WTC11 (cell line): Measurements from ENCODE around the gene MTMR6.

Source experiments
- CTCF ChIP-seq: fragments of 200-600 bp; IDR thresholded peaks from 2 replicates; pipeline ENCODE4 v1.8.0; 2022; ENCODE audit warnings: antibody characterized with exemption
- ETV6 ChIP-seq: sonication (generic); formaldehyde crosslinking; IDR thresholded peaks from 2 replicates; pipeline ENCODE4 v1.8.1; 2022; ENCODE audit warnings: mild to moderate bottlenecking, missing genetic modification reagents
- RELA ChIP-seq: sonication (generic); formaldehyde crosslinking; IDR thresholded peaks from 2 replicates; pipeline ENCODE4 v1.8.1; 2022; ENCODE audit warnings: missing genetic modification reagents, mild to moderate bottlenecking, borderline replicate concordance
- TF ChIP-seq, protein P1 (sequence below): sonication (generic); formaldehyde crosslinking; IDR thresholded peaks from 2 replicates; pipeline ENCODE4 v1.8.1; 2023; ENCODE audit warnings: mild to moderate bottlenecking, missing genetic modification reagents, moderate library complexity

DNA sequence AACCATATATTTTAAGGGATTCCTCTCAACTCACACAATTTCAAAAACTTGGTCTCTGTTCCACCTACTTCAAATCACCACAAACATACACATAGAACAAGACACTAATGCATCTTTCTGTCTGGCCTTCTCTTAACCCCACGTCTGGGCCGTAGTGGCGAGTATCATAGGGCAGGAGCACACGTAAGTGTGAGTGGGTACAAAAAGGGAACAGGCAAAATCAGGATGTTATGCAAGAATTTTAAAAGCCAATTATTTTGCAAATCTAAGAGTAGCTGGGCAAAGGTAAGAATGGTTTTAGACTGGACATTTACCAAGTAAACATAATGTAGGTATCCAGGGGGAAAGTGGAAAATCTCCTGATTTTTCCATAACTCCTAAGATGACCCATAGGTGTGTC is 35.1 kb downstream of the MTMR6 start:
- no peak for TF ChIP-seq CTCF
- TF ChIP-seq, protein P1, sequence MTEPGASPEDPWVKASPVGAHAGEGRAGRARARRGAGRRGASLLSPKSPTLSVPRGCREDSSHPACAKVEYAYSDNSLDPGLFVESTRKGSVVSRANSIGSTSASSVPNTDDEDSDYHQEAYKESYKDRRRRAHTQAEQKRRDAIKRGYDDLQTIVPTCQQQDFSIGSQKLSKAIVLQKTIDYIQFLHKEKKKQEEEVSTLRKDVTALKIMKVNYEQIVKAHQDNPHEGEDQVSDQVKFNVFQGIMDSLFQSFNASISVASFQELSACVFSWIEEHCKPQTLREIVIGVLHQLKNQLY (CRISPR knock-in tag) = no peak
- TF ChIP-seq ETV6 (CRISPR knock-in tag) = no peak
- TF ChIP-seq RELA (CRISPR knock-in tag) = no peak
